Adrenal gland (tissue), 5 donors: ENCODE data around the gene TEX35.

Experiments used
- CTCF ChIP-seq, 6 experiments: fragments of 450-650 bp in 4 of 6; fragments of 200-600 bp in 2 of 6; sonication (generic) in 1 of 6; IDR thresholded peaks; 1 replicate in 5 of 6; 2 replicates in 1 of 6; pipeline versions ENCODE4 v1.5.1 to v1.8.0; 2016 to 2021; ENCODE audit warnings: antibody characterized with exemption in 6 of 6, mild to moderate bottlenecking in 2 of 6, moderate library complexity in 1 of 6
- POLR2A ChIP-seq, 2 donors: fragments of 450-650 bp; IDR thresholded peaks; one replicate each; pipeline ENCODE4 v1.6.1; 2017; ENCODE audit warnings: antibody characterized with exemption in 2 of 2, mild to moderate bottlenecking in 2 of 2, moderate library complexity in 1 of 2
- donor health status: DM: no; HTN: no; CAD: no.

DNA sequence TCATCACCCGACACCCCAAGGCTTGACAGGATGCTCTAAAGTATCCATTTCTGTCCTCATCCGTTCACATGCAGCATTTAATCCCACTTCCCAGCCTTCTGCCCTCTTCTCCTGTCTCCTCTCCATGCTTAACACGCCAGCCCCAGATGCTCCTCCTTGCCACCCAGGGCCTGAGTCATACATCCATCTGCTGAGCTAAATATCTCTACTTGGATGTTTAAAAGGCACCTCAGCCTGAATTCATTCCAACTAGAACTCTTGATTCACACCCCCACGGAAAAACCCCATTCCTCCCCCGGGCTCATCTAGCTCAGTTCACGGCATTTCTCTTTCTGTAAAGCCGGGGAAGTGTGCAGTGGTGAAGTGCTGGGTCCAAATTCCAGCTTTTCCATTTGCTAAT is 27.7 kb downstream of the TEX35 start:
- TF ChIP-seq CTCF (IDR thresholded peaks at IDR 0.05) (no peak), POLR2A (IDR thresholded peaks at IDR 0.05) (no peak)
